Measurements from ENCODE around the gene DNAJB14. TPM values are rescaled to one million over a fixed set of nuclear protein-coding genes. Genes with fewer than 3 reads are reported as not detected.

The DNAJB14 gene
- total RNA-seq, 1 experiment from 2014 or later: 41.5 TPM

Other genes with a start within 250 kb of the DNAJB14 start
- not detected for gene DAPP1, start 129.8 kb downstream of the DNAJB14 start, total RNA-seq (2021; ENCODE audit: unreplicated experiment)
- gene LAMTOR3, start 52.2 kb downstream of the DNAJB14 start, total RNA-seq (2021; ENCODE audit: unreplicated experiment): 20.3 TPM
- 450 TPM for gene H2AZ1, start 3.7 kb upstream of the DNAJB14 start, total RNA-seq (2021; ENCODE audit: unreplicated experiment)
- not detected for gene DDIT4L, start 243.8 kb upstream of the DNAJB14 start, total RNA-seq (2021; ENCODE audit: unreplicated experiment)

All from Panc1 (cell line).